GM23248 (cell line): Measurements from ENCODE around the gene RBBP8NL. TPM values are rescaled to one million over a fixed set of nuclear protein-coding genes. Genes with fewer than 3 reads are reported as not detected.

Experiments
- DNase-seq: peaks from one replicate; pipeline ENCODE4 v3.0.0-alpha.2; 2015
- H2AFZ ChIP-seq: fragments of 200-600 bp; sonication (generic); 2 replicates; pipeline ENCODE4 v1.6.1; 2016; ENCODE audit warnings: antibody characterized with exemption
- H3F3A ChIP-seq: fragments of 200-600 bp; sonication (generic); 2 replicates; pipeline ENCODE4 v1.6.1; 2016; ENCODE audit warnings: mild to moderate bottlenecking, antibody characterized with exemption, mixed run types; ENCODE audit not compliant: insufficient read depth
- H3K27ac ChIP-seq: fragments of 200-600 bp; sonication (generic); 2 replicates; pipeline ENCODE4 v1.5.1; 2016; ENCODE audit warnings: mild to moderate bottlenecking
- H3K27me3 ChIP-seq: fragments of 200-600 bp; sonication (generic); replicated peaks from 2 replicates; pipeline ENCODE4 v1.6.1; 2016; ENCODE audit warnings: mild to moderate bottlenecking; ENCODE audit not compliant: insufficient read depth
- H3K36me3 ChIP-seq: fragments of 200-600 bp; sonication (generic); 2 replicates; pipeline ENCODE4 v1.6.1; 2016; ENCODE audit warnings: low read depth, mild to moderate bottlenecking
- H3K4me1 ChIP-seq: fragments of 200-600 bp; sonication (generic); 2 replicates; pipeline ENCODE4 v1.6.1; 2016; ENCODE audit warnings: mild to moderate bottlenecking; ENCODE audit not compliant: insufficient read depth
- H3K4me2 ChIP-seq: fragments of 200-600 bp; sonication (generic); one replicate; pipeline ENCODE4 v1.6.1; 2016; ENCODE audit warnings: mild to moderate bottlenecking; ENCODE audit not compliant: unreplicated experiment
- H3K4me3 ChIP-seq: fragments of 200-600 bp; sonication (generic); 2 replicates; pipeline ENCODE4 v1.5.1; 2016; ENCODE audit warnings: mild to moderate bottlenecking
- H3K79me2 ChIP-seq: fragments of 200-600 bp; sonication (generic); 2 replicates; pipeline ENCODE4 v1.6.1; 2016; ENCODE audit warnings: mild to moderate bottlenecking; ENCODE audit not compliant: insufficient read depth
- H3K9ac ChIP-seq: fragments of 200-600 bp; sonication (generic); 2 replicates; pipeline ENCODE4 v1.6.1; 2016; ENCODE audit warnings: mild to moderate bottlenecking
- H3K9me2 ChIP-seq: fragments of 200-600 bp; sonication (generic); 2 replicates; pipeline ENCODE4 v1.6.1; 2016; ENCODE audit warnings: mixed run types, mild to moderate bottlenecking, moderate library complexity; ENCODE audit not compliant: insufficient read depth
- H3K9me3 ChIP-seq: fragments of 200-600 bp; sonication (generic); one replicate; pipeline ENCODE4 v1.6.1; 2017; ENCODE audit warnings: low read depth
- H4K20me1 ChIP-seq: fragments of 200-600 bp; sonication (generic); 2 replicates; pipeline ENCODE4 v1.6.0; 2016; ENCODE audit not compliant: insufficient read depth
- EZH2 ChIP-seq: fragments of 200-600 bp; sonication (generic); IDR thresholded peaks from 2 replicates; pipeline ENCODE4 v1.6.1; 2018; ENCODE audit warnings: antibody characterized with exemption, mild to moderate bottlenecking; ENCODE audit not compliant: insufficient read depth, poor library complexity, severe bottlenecking
- EZH2phosphoT487 ChIP-seq: fragments of 200-600 bp; sonication (generic); IDR thresholded peaks from 2 replicates; pipeline ENCODE4 v1.6.1; 2018; ENCODE audit warnings: antibody characterized with exemption, moderate library complexity, mild to moderate bottlenecking, low read depth; ENCODE audit not compliant: insufficient read depth
- WGBS, 2 experiments: methylation state at CpG; one replicate each; pipeline ENCODE4 v1.1.6; 2015 to 2017; ENCODE audit warnings: low lambda C conversion rate in 2 of 2, low coverage in 1 of 2; ENCODE audit errors: missing lambda C conversion rate in 2 of 2; 5-methylcytosine and 5-hydroxymethylcytosine counted together
- in situ Hi-C: fragments of 300-500 bp; cut with MboI; formaldehyde crosslinking; loops from 2 replicates; pipeline ENCODE4 v1.15.0; 2020
- polyA plus RNA-seq: library from polyadenylated mRNA; unstranded; fragments of >200 nt; fragmentation: Nextera tagmentation; extraction: Ambion mirVana; gene quantifications from 2 replicates; pipeline ENCODE4 v1.2.1, GENCODE V29; 2016
- total RNA-seq: library from RNA; depleted of rRNA; stranded (reverse); fragments of >200 nt; shearing (Covaris generic); gene quantifications from 2 replicates; pipeline ENCODE4 v1.2.3, GENCODE V29; 2014

The RBBP8NL gene
- total and polyA plus RNA-seq, 2 experiments from 2014 or later = not detected

GRCh38 chr20:62409931-62410745, 17.2 kb downstream of the RBBP8NL start:
- no peaks in the 10 kb centered on the region for H3F3A ChIP-seq
- H3K9me2 ChIP-seq = no peaks in the 10 kb centered on the region
- peak; percentile 46 for DNase-seq
- in situ Hi-C loops = no loop called here
- no peak overlapping the region for H3K4me2 ChIP-seq
- no peak for TF ChIP-seq EZH2
- TF ChIP-seq EZH2phosphoT487 = no peak
- H4K20me1 ChIP-seq = no peaks in the 10 kb centered on the region
- no peaks in the 10 kb centered on the region for H3K79me2 ChIP-seq
- H3K9ac ChIP-seq = no peak overlapping the region
- 7% methylated on average over 30 of the region's 30 CpGs for WGBS, 2 experiments
- H3K4me3 ChIP-seq = no peak overlapping the region
- no peaks in the 10 kb centered on the region for H3K9me3 ChIP-seq
- H3K27me3 ChIP-seq = no peaks in the 10 kb centered on the region
- no peaks in the 10 kb centered on the region for H3K36me3 ChIP-seq
- H3K27ac ChIP-seq = no peak overlapping the region
- H3K4me1 ChIP-seq = no peaks in the 10 kb centered on the region
- no peak overlapping the region for H2AFZ ChIP-seq

GRCh38 chr20:62409086-62409853, 18.1 kb downstream of the RBBP8NL start:
- Histone ChIP-seq H3K9ac (no peak overlapping the region), H3K9me2 (no peaks in the 10 kb centered on the region), H3K4me3 (no peak overlapping the region), H3K4me1 (no peaks in the 10 kb centered on the region), H3K27me3 (no peaks in the 10 kb centered on the region), H3K4me2 (no peak overlapping the region), H3K36me3 (no peaks in the 10 kb centered on the region), H3K9me3 (no peaks in the 10 kb centered on the region), H4K20me1 (no peaks in the 10 kb centered on the region), H2AFZ (no peak overlapping the region), H3K79me2 (no peaks in the 10 kb centered on the region), H3K27ac (no peak overlapping the region), H3F3A (no peaks in the 10 kb centered on the region)
- TF ChIP-seq EZH2 (no peak), EZH2phosphoT487 (no peak)
- in situ Hi-C loops = no loop called here
- 72 to 74% methylated on average over 12 of the region's 12 CpGs for WGBS, 2 experiments
- DNase-seq = no peak

- no peaks in the 10 kb centered on the region for H3K4me1 ChIP-seq
- WGBS, 2 experiments = 69% methylated on average over 11 to 12 of the region's 12 CpGs
- no peaks in the 10 kb centered on the region for H3K9me2 ChIP-seq
- no peaks in the 10 kb centered on the region for H3K9me3 ChIP-seq
- no peaks in the 10 kb centered on the region for H3K36me3 ChIP-seq
- H3K4me3 ChIP-seq = no peak overlapping the region
- H2AFZ ChIP-seq = no peak overlapping the region
- H3K9ac ChIP-seq = no peak overlapping the region
- no peak overlapping the region for H3K4me2 ChIP-seq
- no peak for DNase-seq
- H3F3A ChIP-seq = no peaks in the 10 kb centered on the region
- no peaks in the 10 kb centered on the region for H4K20me1 ChIP-seq
- in situ Hi-C loops = no loop called here
- no peak overlapping the region for H3K27ac ChIP-seq
- TF ChIP-seq EZH2phosphoT487 (no peak), EZH2 (no peak)
- H3K27me3 ChIP-seq = no peaks in the 10 kb centered on the region
- no peaks in the 10 kb centered on the region for H3K79me2 ChIP-seq
Measured at GRCh38 chr20:62408640-62409039, 18.7 kb downstream of the RBBP8NL start.

- H3F3A ChIP-seq = no peaks in the 10 kb centered on the region
- H4K20me1 ChIP-seq = no peaks in the 10 kb centered on the region
- H3K4me1 ChIP-seq = no peaks in the 10 kb centered on the region
- in situ Hi-C loops = no loop called here
- no peak overlapping the region for H3K9ac ChIP-seq
- H3K4me2 ChIP-seq = no peak overlapping the region
- H3K79me2 ChIP-seq = no peaks in the 10 kb centered on the region
- WGBS, 2 experiments = 89 to 90% methylated on average over 15 of the region's 15 CpGs
- TF ChIP-seq EZH2phosphoT487 (no peak), EZH2 (no peak)
- H3K9me3 ChIP-seq = no peaks in the 10 kb centered on the region
- no peak overlapping the region for H3K27ac ChIP-seq
- no peak overlapping the region for H2AFZ ChIP-seq
- H3K27me3 ChIP-seq = no peaks in the 10 kb centered on the region
- no peak for DNase-seq
- H3K9me2 ChIP-seq = no peaks in the 10 kb centered on the region
- H3K4me3 ChIP-seq = no peak overlapping the region
- no peaks in the 10 kb centered on the region for H3K36me3 ChIP-seq
Measured at GRCh38 chr20:62408055-62408454, 19.3 kb downstream of the RBBP8NL start.
